ENCODE data around the gene PHLDB3.
"Not testable (repeated sequence)": the region's sequence is repeated elsewhere in the genome, so short reads cannot be mapped to it uniquely, and the experiment has no call there.

The PHLDB3 gene

DNA sequence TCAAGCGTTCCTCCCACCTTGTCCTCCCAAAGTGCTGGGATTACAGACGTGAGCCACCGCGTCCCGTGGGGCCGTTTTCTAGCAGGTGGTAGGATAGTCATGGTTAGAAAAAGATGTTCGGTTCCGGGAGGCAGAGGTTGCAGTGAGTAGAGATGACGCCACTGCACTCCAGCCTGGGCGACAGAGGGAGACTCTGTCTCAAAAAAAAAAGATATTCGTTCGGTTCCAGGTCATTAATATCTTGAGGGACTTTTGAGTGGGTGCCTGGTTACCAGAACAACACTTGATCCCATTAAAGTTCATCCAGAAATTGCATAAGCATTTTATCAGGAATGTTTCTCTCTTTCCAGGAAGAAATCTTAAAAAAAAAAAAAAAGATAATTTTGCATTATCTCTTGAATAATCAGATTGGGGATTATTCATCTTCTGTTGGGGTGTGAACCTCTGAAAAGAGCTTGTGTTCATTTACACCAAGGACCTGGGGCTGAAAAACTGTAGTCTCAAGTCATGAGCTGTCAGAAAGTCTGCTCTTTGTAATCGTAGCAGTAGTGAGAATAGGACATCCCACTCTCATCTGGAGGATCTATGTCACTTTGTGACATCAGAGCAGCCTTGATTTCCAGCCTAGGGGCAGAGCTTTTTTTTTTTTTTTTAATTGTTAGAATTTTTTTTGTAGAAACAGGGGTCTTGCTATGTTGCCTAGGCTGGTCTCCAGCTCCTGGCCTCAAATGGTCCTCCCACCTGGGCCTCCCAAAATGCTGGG, 23.5 kb upstream of the PHLDB3 start:
- DNase-seq, result peak in 3 of 51 donors; percentile 1 to 22 (median 9)

DNA sequence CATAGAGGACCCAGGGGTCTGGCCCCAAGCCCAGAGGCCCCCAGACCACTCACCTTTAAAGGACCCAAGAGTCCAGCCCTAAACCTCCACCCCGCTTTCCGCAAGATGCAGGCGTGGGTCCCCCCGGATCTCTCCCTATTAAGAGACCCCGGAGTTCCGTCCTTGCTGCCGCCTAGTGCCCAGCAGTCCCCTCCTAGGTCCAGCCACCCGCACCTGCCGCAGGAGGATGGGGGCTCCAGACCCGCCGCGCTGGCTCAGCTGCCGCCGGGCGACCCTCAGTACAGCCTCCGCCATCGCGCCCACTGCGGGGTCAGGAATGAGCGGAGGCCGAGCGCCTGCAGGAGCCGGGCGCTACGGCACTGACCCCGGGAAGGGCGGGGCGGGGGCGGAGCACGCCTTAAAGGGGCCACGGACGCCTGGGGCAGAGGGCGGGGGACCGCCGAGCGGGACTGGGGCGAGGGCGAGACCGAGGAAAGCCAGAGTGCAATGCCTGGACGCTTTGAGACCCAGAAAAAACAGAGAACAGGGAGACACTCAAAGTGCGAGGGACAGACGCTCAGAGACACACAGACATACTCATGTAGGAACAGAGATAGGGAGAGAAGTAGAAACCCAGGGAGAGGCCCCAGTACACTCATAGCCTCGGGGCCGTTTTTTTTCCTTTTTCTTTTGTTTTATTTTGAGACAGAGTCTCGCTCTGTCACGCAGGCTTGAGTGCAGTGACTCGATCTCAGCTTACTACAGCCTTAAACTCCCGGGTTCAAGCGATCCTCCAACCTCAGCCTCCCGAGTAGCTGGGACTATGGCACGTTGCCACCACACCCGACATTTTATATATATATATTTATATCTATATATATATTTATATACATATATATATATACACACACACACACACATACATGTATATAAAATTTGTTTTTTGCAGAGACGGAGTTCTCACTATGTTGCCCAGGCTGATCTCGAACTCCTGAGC, 22.6 kb upstream of the PHLDB3 start, which contains the start of gene ETHE1:
ETHE1 (minus strand) TSS at position 318 of the 976 bp plus-strand sequence; CDS start at position 294, 24 bp downstream.
- DNase-seq, result peak in 50 of 51 donors; percentile 20 to 86 (median 63)

DNA sequence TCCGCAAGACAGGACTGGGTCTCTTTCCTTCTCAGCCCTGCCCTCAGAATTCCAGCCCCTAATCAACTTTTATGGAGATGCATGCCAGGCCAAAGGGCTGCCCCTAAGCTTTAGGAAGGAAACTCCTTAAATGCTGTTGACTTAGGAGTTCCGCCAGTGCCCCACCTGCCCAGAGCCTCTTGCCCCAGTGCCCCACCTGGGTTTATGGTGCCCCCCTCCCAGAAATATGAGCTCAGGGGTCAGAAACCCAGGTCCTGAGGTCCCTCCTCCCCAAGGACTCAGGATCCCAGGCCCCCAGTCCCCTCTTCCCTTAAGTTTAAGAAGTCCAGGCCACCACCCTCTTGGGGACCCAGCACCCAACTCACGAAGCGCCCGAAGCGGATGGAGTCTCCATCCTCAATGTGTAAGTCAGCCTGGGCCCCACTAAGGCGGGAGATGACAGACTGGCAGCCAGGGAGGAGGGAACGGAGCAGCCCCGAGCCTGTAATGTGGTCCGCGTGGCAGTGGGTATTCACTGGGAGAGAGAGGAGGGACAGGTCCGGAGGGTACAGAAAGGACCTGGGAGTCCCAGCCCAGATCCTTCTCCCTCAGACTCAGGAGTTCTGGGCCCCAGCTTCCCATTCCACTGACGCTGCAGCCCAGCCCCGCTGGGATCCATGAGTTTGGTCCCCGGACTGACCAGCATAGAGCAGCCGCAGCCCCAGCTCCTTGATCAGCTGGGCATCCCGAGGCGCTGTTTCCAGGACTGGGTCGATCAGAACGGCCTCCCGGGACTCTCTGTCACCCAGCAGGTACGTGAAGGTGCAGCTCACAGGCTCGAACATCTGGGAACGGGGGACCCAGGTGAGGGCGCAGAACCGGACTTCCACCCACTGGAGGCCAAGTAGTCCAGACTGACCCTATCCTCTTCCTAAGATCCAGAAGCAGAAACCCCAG, 21.6 kb upstream of the PHLDB3 start:
- peak in 18 of 51 donors; percentile 8 to 36 (median 22) for DNase-seq

DNA sequence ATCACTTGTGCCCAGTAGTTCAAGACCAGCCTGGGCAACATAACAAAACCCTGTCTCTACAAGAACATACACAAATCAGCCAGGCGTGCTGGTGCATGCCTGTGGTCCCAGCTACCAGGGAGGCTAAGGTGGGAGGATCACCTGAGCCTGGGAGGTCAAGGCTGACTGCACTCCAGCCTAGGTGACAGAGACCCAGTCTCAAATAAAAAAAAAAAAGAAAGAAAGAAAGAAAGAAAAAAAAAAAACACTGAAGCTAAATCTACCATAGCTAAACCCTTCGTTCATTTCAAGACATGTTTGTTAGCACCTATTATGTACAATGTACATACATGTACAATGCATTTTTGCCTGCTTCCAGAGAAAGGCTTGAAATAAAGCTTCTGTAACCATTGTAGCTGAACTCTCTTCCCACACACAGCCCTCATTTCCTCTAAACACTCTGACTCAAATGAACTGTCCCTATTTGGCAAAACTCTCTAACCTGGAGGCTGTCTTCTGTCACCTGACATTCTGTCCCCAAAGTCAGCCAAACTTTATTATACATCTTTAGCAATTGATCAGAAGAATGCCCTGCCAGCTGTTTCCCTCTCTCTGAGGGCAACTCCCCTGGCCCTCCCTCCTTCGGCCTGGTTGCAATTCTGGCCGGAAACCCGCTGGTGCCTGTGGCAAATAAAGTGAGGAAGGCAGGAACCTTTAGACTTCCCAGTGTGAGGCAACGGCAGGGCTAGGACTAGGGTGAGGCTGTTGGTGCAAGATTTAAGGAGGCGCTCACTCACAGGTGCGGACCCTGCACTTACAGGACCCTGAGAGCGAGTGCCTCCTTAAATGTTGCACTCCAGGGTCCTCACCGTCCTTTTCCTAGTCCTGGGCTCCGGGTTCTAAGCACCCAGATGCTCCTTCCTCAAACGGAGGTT, 20.6 kb upstream of the PHLDB3 start:
- DNase-seq, result peak in 23 of 51 donors; percentile 7 to 40 (median 18)

DNA sequence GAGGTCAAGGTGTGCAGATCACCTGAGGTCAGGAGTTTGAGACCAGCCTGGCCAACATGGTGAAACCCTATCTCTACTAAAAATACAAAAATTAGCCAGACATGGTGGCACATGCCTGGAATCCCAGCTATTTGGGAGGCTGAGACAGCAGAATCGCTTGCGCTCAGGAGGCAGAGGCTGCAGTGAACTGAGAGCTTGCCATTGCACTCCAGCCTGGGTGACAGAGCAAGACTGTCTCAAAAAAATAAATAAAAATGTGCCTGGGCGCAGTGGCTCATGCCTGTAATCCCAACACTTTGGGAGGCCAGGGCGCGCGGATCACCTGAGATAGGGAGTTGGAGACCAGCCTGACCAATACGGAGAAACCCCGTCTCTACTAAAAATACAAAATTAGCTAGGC, 19.1 kb upstream of the PHLDB3 start:
- DNase-seq, result not testable (repeated sequence)

DNA sequence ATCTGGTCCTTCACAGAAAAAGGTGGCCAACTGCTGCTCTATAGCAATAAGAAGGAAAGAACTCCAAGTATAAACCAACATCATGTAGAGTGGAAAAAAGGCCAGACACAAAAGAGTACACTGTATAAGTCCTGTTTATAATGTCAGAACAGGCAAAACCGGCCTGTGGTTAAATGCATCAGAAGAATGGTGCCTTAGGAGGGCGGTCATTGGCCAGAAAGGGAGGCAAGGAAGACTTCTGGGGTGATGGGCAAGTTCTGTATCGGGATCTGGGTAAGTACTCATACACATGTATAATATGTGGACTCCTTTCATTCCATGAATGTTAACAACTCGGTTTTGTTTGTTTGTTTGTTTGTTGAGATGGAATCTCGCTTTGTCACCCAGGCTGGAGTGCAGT, 18.4 kb upstream of the PHLDB3 start:
- no peak for DNase-seq

DNA sequence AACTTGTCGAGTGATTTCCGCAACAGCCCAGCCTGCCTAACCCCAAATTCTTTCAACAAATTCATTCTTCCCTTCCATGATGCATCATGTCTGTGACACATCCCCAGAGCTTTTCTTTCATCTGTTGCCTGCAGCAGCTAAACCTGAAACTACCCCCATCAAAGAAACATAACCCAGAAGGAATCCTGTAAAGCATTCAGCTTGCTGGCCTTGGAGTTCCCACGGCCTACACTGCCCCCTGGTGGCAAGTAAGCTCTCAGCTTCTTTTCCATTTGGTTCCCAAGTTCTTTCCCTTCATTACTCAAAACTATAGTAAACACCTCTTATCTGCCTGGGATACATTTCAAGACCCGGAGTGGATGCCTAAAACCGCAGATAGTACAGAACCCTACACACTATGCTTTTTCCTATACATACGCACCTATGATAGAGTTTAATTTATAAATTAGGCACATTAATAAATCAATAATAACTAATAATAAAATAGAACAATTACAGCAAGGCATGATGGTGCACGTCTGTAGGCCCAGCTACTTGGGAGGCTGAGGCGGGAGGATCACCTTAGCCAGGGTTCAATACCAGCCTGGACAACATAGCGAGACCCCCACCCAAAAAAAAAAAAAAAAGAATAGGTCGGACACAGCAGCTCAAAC, 15.0 kb upstream of the PHLDB3 start:
- peak in 45 of 51 donors; percentile 4 to 88 (median 56) for DNase-seq

DNA sequence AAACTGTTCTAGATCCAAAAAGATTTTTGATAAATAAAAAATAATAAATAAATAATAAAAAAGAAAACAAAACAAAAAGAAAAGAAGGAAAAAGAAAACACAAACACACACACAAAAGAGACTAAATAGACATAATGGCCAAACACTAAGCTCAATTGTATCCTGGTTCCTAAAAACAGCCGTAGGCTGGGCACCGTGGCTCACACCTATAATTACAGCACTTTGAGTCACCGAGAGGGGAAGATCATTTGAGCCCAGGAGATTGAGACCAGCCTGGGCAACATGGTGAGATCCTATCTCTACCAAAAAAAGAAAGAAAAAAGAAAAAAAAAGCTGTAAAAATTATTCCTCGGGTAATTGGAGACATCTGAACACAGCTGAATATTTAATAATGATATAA, 13.5 kb upstream of the PHLDB3 start:
- DNase-seq, result no peak

DNA sequence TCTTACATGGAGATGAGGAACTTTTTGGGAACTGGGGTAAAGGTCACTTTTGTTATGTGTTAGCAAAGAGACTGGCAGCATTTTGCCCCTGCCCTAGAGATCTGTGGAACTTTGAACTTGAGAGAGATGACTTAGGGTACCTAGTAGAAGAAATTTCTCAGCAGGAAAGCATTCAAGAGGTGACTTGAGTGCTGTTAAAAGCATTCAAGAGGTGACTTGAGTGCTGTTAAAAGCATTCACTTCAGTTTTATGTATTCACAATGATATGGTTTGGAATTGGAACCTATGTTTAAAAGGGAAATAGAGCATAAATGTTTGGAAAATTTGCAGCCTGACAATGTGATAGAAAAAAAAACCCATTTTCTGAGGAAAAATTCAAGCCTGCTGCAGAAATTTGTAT, 7.9 kb upstream of the PHLDB3 start:
- not testable (repeated sequence) for DNase-seq

DNA sequence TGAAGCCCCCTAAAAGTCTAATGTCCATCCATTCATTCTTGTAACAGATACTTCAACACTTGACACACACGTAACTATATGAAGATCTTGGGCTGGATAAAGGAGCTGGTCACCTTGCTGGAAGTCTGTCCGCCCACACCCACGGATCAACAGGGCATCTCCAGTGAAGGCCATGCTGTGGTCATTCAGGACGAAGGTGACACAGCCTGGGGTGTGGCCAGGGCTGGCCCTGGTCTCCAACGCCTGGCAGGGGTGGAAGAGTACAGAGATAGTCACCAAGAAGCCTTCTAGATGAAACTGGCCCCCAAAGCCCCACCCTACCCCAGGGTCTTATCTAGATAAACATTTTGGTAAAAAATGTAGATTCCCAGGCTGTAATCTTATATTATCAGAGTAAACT, 6.8 kb upstream of the PHLDB3 start:
- DNase-seq, result no peak

DNA sequence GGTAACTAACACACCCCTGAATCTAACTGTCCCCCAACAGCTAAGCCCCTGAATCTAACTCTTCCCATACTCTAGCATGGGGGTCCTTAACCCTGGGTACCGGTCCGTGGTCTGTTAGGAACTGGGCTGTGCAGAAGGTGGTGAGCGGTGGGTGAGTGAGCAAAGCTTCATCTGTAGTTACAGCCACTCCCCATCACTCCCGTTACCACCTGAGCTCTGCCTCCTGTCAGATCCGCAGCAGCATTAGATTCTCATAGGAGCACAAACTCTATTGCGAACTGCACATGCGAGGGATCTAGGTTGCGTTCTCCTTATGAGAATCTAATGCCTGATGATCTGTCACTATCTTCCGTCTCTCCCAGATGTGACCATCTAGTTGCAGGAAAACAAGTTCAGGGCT, 6.2 kb upstream of the PHLDB3 start:
- no peak for DNase-seq

DNA sequence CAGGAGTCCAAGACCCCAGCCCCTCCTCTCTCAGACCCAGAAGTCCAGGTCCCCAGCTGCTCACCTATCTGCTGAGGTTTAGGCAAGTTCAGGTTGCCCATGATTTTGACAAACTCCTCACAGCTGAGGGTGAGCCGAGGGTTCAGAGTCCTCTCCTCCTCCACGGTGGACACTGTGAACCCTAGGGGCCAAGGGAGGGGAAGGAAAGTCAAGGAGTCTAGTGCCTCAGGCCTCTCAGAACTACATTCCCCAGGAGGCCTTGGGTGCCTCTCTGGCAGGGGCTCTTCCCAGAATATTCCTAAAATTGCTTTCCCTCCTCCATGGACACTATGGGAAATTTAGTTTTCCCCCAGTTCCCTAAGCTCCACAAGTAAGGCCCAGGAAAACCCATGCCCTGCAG, 3.3 kb upstream of the PHLDB3 start:
- DNase-seq, result no peak

DNA sequence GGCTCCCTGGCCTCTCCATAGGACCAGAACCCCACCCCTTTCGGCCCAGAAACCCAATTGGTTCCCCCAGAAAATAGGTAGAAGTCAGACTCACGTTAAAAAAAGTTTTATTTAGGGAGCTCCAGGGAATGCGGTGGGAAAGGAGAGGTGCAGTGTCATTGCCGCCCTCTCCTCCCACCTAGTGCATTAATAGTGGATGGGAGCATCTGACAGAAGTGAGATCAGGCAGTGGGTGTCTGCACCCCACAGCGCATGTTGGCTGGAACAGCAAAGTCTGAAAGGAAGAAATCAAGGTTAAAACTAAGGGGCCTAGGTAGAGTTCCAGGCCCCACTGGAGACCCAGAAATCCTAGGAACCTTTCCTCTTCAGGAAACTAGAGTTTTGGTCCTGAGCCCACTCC, 2.1 kb upstream of the PHLDB3 start:
- DNase-seq, result peak in 1 of 51 donors; percentile 37

DNA sequence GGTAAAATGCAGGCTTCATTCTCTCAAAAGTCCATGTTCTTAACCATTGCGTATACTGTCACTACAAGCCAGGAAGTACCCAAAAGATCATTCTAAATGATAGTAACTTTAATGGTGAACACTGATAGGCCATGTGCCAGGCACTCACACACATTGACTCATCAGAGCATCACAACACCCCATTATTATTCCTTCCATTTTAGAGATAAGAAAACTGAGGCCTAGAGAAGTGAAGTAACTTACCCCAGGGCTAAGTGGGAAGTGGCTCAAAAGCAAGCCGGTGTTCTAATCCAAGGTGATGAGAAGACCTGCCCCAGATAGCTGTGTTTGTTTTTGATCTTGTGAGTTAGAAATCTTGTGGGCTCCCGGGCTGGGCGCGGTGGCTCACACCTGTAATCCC, 1.4 kb upstream of the PHLDB3 start:
- DNase-seq, result no peak

DNA sequence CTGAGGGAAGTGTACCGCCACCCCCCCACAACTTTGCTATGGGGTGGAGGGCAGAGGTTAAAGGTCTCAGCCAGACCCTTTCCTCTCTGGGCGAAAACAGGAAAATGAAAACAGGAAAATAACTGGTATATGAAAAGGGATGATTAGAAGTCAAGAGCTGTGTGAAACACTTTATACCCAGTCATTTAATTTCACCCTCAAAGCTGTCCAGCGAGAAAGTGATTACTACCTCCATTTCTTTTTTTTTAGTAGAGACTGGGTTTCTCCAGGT, 575 bp upstream of the PHLDB3 start:
- DNase-seq, result no peak

DNA sequence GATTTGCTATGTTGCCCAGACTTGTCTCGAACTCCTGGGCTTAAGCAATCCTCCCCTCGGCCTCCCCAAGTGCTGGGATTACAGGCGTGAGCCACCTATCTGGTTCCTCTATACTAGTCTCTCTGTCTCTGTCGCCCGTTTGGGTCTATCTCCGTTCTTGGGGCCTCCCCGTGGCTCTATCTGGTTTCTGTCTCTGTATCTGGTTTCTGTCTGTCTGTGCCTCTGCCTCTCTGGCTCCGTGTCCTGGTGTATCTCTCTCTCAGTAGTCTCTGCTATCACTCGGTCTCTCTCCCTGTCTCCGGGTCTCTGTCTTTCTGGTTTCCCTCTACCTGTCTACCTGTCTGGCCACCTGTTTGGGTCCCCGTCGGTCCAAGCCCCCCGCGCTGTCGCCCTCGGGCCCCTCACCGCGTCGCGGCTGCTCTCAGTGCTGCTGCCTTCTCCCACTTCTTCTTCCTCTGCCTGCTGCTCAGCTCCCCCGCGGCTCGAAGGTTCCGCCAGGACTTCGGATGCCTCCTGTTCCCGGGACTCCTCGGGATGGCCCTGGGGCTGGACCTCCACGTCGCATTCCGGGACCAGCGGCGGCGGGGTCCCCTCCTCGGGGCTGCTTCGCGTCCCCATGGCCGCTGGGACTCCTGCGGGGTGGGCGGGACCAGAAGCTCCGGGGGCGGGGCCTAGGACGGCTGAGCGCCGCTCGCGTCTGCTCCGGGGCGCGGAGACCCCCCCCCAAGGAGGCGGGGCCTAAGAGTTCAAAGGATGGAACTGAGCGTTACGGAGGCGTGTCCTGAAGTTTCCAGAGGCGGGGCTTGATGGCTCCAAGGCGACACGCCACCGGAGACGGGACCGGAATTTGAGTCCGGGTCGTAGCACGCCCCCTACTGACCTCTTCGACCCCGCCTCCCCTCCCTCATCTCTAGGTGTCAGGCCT, 783 bp downstream of the PHLDB3 start:
- DNase-seq, result peak; percentile 35 to 97 (median 88)

DNA sequence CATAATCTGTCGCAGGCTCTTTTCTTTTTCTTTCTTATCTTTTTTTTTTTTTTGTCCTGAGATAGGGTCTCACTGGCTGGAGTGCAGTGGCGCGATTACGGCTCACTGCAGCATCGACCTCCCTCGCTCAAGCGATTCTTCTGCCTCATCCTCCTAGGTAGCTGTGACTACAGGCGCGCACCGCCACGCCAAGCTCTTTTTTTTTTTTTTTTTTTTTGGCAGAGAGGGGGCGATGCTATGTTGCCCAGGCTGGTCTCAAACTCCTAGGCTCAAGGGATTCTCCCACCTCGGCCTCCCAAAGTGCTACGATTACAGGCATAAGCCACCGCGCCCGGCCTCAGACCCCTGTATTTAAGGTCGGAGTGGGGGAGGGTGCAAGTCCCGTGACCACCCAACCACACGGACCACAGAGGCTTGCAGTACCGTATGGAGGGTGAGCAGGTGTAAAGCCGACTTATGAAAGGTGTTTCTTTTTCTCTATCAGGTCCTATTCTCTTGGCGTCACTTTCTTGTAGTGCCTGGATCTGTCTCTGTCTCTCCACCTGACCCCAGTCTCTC, 2.0 kb downstream of the PHLDB3 start:
- DNase-seq, result no peak
